Thyroid gland (tissue), 4 donors: ENCODE measurements around the gene NELL2. TPM values are rescaled to one million over a fixed set of nuclear protein-coding genes. Genes with fewer than 3 reads are reported as not detected.
"Not testable (repeated sequence)": the region's sequence is repeated elsewhere in the genome, so short reads cannot be mapped to it uniquely, and the experiment has no call there.

Experiments
- DNase-seq, 2 donors: peaks; one replicate each; pipeline ENCODE4 v3.0.0-alpha.2; 2019
- H3K27ac ChIP-seq, 3 donors: fragments of 200-600 bp; sonication (generic); 1 replicate in 2 of 3; 2 replicates in 1 of 3; pipeline ENCODE4 v1.5.1; 2016 to 2019; ENCODE audit warnings: mild to moderate bottlenecking in 1 of 3, moderate library complexity in 1 of 3
- H3K27me3 ChIP-seq: fragments of 200-600 bp; sonication (generic); one replicate; pipeline ENCODE4 v1.5.1; 2019
- H3K36me3 ChIP-seq, 2 donors: fragments of 200-600 bp; sonication (generic); one replicate each; pipeline ENCODE4 v1.5.1; 2016 to 2019
- H3K4me1 ChIP-seq, 2 donors: fragments of 200-600 bp; sonication (generic); one replicate each; pipeline ENCODE4 v1.5.1; 2017 to 2019
- H3K4me3 ChIP-seq, 3 donors: fragments of 200-600 bp; sonication (generic); replicated peaks in 1 of 3; 1 replicate in 2 of 3; 2 replicates in 1 of 3; pipeline ENCODE4 v1.5.1; 2016; ENCODE audit warnings: mild to moderate bottlenecking in 1 of 3
- H3K9me3 ChIP-seq: fragments of 200-600 bp; sonication (generic); one replicate; pipeline ENCODE4 v1.5.1; 2017
- CTCF ChIP-seq, 6 experiments: fragments of 200-600 bp in 3 of 6; fragments of 450-650 bp in 3 of 6; sonication (generic) in 3 of 6; IDR thresholded peaks; one replicate each; pipeline ENCODE4 v1.5.1; 2016 to 2019; ENCODE audit warnings: antibody characterized with exemption in 6 of 6, mild to moderate bottlenecking in 2 of 6, inconsistent platforms in 1 of 6, moderate library complexity in 1 of 6
- POLR2A ChIP-seq, 2 donors: fragments of 450-650 bp; IDR thresholded peaks; one replicate each; pipeline ENCODE4 v1.6.1; 2017; ENCODE audit warnings: antibody characterized with exemption in 2 of 2, mild to moderate bottlenecking in 2 of 2, moderate library complexity in 1 of 2
- WGBS, 2 donors: methylation state at CpG; one replicate each; pipeline ENCODE4 v1.1.5; 2017; 5-methylcytosine and 5-hydroxymethylcytosine counted together
- intact Hi-C: fragments of 100-400 bp; cut with DNase I; formaldehyde crosslinking; loops from one replicate; pipeline ENCODE4 v1.15.1; 2023
- total RNA-seq, 4 donors: library from RNA; depleted of rRNA; stranded (reverse); fragments of >200 nt; gene quantifications; one replicate each; pipeline ENCODE4 v1.2.3, GENCODE V29; 2016

NELL2 gene
- total RNA-seq, 4 donors from 2014 or later = 22.2 to 32.0 (median 26.5) TPM

GRCh38 chr12:44837114-44837755 lies 38.9 kb downstream of the NELL2 start:
- H3K27ac ChIP-seq = no peak overlapping the region
- TF ChIP-seq POLR2A (IDR thresholded peaks at IDR 0.05) (no peak), CTCF (IDR thresholded peaks at IDR 0.05) (no peak)
- H3K27me3 ChIP-seq = no peaks in the 10 kb centered on the region
- intact Hi-C loops = no loop called here
- no peak for DNase-seq
- no peaks in the 10 kb centered on the region for H3K9me3 ChIP-seq
- H3K4me3 ChIP-seq = no peak overlapping the region
- no peaks in the 10 kb centered on the region for H3K4me1 ChIP-seq
- H3K36me3 ChIP-seq = no peaks in the 10 kb centered on the region
- WGBS, 2 donors = 58 to 62% methylated on average over 5 of the region's 5 CpGs

- H3K27me3 ChIP-seq = no peaks in the 10 kb centered on the region
- no peak overlapping the region for H3K27ac ChIP-seq
- H3K4me3 ChIP-seq = no peak overlapping the region
- no peaks in the 10 kb centered on the region for H3K4me1 ChIP-seq
- TF ChIP-seq CTCF (IDR thresholded peaks at IDR 0.05) = no peak
- TF ChIP-seq POLR2A (IDR thresholded peaks at IDR 0.05) = no peak
- DNase-seq = no peak
- H3K36me3 ChIP-seq = no peaks in the 10 kb centered on the region
- intact Hi-C loops = no loop called here
- H3K9me3 ChIP-seq = no peaks in the 10 kb centered on the region
- 75 to 87% methylated on average over 5 of the region's 5 CpGs for WGBS, 2 donors
Observed at GRCh38 chr12:44835641-44836379, 40.3 kb downstream of the NELL2 start.

GRCh38 chr12:44834996-44835395 lies 41.1 kb downstream of the NELL2 start:
- DNase-seq, H3K27me3 ChIP-seq, H3K9me3 ChIP-seq, H3K4me1 ChIP-seq, intact Hi-C loops, H3K36me3 ChIP-seq, H3K4me3 ChIP-seq, H3K27ac ChIP-seq: not testable (repeated sequence)
- WGBS, 2 donors = 92 to 96% methylated on average over 6 of the region's 7 CpGs

- Histone ChIP-seq H3K27me3 (no peaks in the 10 kb centered on the region), H3K36me3 (no peaks in the 10 kb centered on the region), H3K9me3 (no peaks in the 10 kb centered on the region), H3K4me1 (no peaks in the 10 kb centered on the region), H3K27ac (no peak overlapping the region), H3K4me3 (no peak overlapping the region)
- no peak for DNase-seq
- WGBS, 2 donors = 94 to 96% methylated on average over 5 of the region's 5 CpGs
- intact Hi-C loops = no loop called here
- TF ChIP-seq CTCF (IDR thresholded peaks at IDR 0.05) (no peak), POLR2A (IDR thresholded peaks at IDR 0.05) (no peak)
Observed at GRCh38 chr12:44833561-44833960, 42.6 kb downstream of the NELL2 start.

- H3K4me3 ChIP-seq = no peak overlapping the region
- 68 to 75% methylated on average over 1 of the region's 1 CpG for WGBS, 2 donors
- no peak for TF ChIP-seq CTCF (IDR thresholded peaks at IDR 0.05)
- no peak for TF ChIP-seq POLR2A (IDR thresholded peaks at IDR 0.05)
- H3K27me3 ChIP-seq = no peaks in the 10 kb centered on the region
- no peaks in the 10 kb centered on the region for H3K4me1 ChIP-seq
- H3K27ac ChIP-seq = no peak overlapping the region
- intact Hi-C loops = no loop called here
- H3K9me3 ChIP-seq = no peaks in the 10 kb centered on the region
- DNase-seq = no peak
- no peaks in the 10 kb centered on the region for H3K36me3 ChIP-seq
Observed at GRCh38 chr12:44830566-44831055, 45.5 kb downstream of the NELL2 start.
